T1000 (cell line): ENCODE data around the gene SFXN2.
A peak's percentile ranks its signal among the peaks of the same experiment; 100 is the strongest.

Experiments
- DNase-seq: peaks from one replicate; lab custom pipeline; 2025; ENCODE audit warnings: mixed read lengths; lab: John Stamatoyannopoulos, UW

The SFXN2 gene

GRCh38 chr10:102776779-102777456 is 62.5 kb downstream of the SFXN2 start:
- DNase-seq, result peak; percentile 21

GRCh38 chr10:102777711-102778453 is 63.4 kb downstream of the SFXN2 start:
- DNase-seq, result no peak

GRCh38 chr10:102778781-102779180 is 64.3 kb downstream of the SFXN2 start:
- DNase-seq, result no peak

GRCh38 chr10:102779680-102780526 is 65.5 kb downstream of the SFXN2 start:
- DNase-seq, result no peak

- no peak for DNase-seq
These were observed 66.0 kb downstream of the SFXN2 start for GRCh38 chr10:102780527-102780808.

- DNase-seq, result no peak
These were observed 66.9 kb downstream of the SFXN2 start for GRCh38 chr10:102781090-102781920.

GRCh38 chr10:102781921-102782557 is 67.6 kb downstream of the SFXN2 start:
- no peak for DNase-seq

GRCh38 chr10:102782673-102783551 is 68.5 kb downstream of the SFXN2 start:
- DNase-seq, result peak; percentile 17

- no peak for DNase-seq
These were observed 69.1 kb downstream of the SFXN2 start for GRCh38 chr10:102783568-102783967.

GRCh38 chr10:102785818-102786217 is 71.4 kb downstream of the SFXN2 start:
- no peak for DNase-seq

- DNase-seq, result no peak
These were observed 77.4 kb downstream of the SFXN2 start for GRCh38 chr10:102791754-102792395.
